ENCODE data around the gene GPX8. TPM values are rescaled to one million over a fixed set of nuclear protein-coding genes. Genes with fewer than 3 reads are reported as not detected.

Gene GPX8
- total and polyA plus RNA-seq, 9 of the 15 experiments (the other 6 are each of a cell fraction or from before 2014, with no cell fraction given): 0.62 to 1.8 (median 1.2) TPM

- H3K4me1 ChIP-seq (replicated peaks in 1 of 2; ENCODE audit: control insufficient read depth in 2 of 2, insufficient read depth in 2 of 2, low read length in 2 of 2): no peaks in the 10 kb centered on the region
- intact Hi-C loops (cut with micrococcal nuclease): no loop called here
- H3K36me3 ChIP-seq (ENCODE audit: control insufficient read depth, insufficient read depth, low read length): no peaks in the 10 kb centered on the region
- H4K20me1 ChIP-seq (replicated peaks; ENCODE audit: control insufficient read depth, insufficient read depth, low read length): no peaks in the 10 kb centered on the region
- ATAC-seq: no peak
- no peak overlapping the region for H3K4me2 ChIP-seq (ENCODE audit: insufficient read depth, low read length)
- ChIA-PET POLR2A (interaction anchor here (1.1 kb wide), 1 partner anchor 8 kb away, joined by 5 read pairs; no protein-coding TSS in a partner anchor), CTCF (ENCODE audit: low intra/inter-chr PET ratio) (no interaction called here)
- 0% methylated on average over 9 of the region's 9 CpGs for WGBS (ENCODE audit: insufficient coverage, low coverage, missing lambda C conversion rate)
- H3K4me3 ChIP-seq: no peak overlapping the region
- no peak for TF ChIP-seq DNMT1 (IDR thresholded peaks at IDR 0.05)
- no peak for TF ChIP-seq MEF2D (tag; conservative IDR thresholded peaks at IDR 0.05; ENCODE audit: low read depth)
- TF ChIP-seq ZNF561 (CRISPR knock-in tag; conservative IDR thresholded peaks at IDR 0.05): no peak
- TF ChIP-seq AFF4 (CRISPR knock-in tag; IDR thresholded peaks at IDR 0.05): no peak
- TF ChIP-seq ZNF277 (CRISPR knock-in tag; IDR thresholded peaks at IDR 0.05; ENCODE audit: borderline replicate concordance): no peak
- TF ChIP-seq BHLHE40 (IDR thresholded peaks at IDR 0.05; ENCODE audit: low read length): no peak
- TF ChIP-seq XRCC3 (IDR thresholded peaks at IDR 0.05): no peak
- TF ChIP-seq ZNF431 (CRISPR knock-in tag; IDR thresholded peaks at IDR 0.05): no peak
- TF ChIP-seq RBM15 (IDR thresholded peaks at IDR 0.05; ENCODE audit: insufficient read depth, low read length): no peak
- no peak for TF ChIP-seq ZBTB43 (CRISPR knock-in tag; IDR thresholded peaks at IDR 0.05)
- TF ChIP-seq ZNF75A (CRISPR knock-in tag; IDR thresholded peaks at IDR 0.05): no peak
- H3K27me3 ChIP-seq (ENCODE audit: control insufficient read depth in 2 of 2, insufficient read depth in 2 of 2, low read length in 2 of 2): no peaks in the 10 kb centered on the region; a peak in 1 of 5 replicates
- H2AFZ ChIP-seq (ENCODE audit: low read depth, low read length): no peak overlapping the region
- no peak overlapping the region for H3K27ac ChIP-seq (ENCODE audit: extremely low read depth, low read depth, low read length)
- BruUV-seq (replicated peaks): no TSS peak
- no peak overlapping the region for H3K9ac ChIP-seq (ENCODE audit: insufficient read depth in 1 of 2, low read depth in 2 of 2, low read length in 2 of 2)
- H3K9me1 ChIP-seq (ENCODE audit: control insufficient read depth, insufficient read depth, low read length): no peaks in the 10 kb centered on the region
- no peak for DNase-seq (ENCODE audit: extremely low read depth in 1 of 4, low spot score in 3 of 4)
- in situ Hi-C loops (cut with MboI): no loop called here
- FAIRE-seq: no peak
- H3K9me3 ChIP-seq (replicated peaks; ENCODE audit: control insufficient read depth, insufficient read depth, low read depth, low read length): no peaks in the 10 kb centered on the region
- no peaks in the 10 kb centered on the region for H3K79me2 ChIP-seq (ENCODE audit: control insufficient read depth, insufficient read depth, low read length)
Measured at GRCh38 chr5:55140908-55141665, 18.9 kb upstream of the GPX8 start.
